Endothelial cell of umbilical vein (primary cell): ENCODE results near the gene ENO4. TPM values are rescaled to one million over a fixed set of nuclear protein-coding genes. Genes with fewer than 3 reads are reported as not detected.

Experiments used
- BruUV-seq: library from RNA; stranded (reverse); fragments of 400-500 nt; replicated peaks from 2 replicates; lab custom pipeline; 2021; lab: Mats Ljungman, UMichigan
- CTCF ChIA-PET: fragments of 300-600, 350-600 bp; sonication (Branson Sonifier 250); formaldehyde crosslinking; loops from one replicate; lab custom pipeline; 2021; ENCODE audit warnings: antibody characterized with exemption, inconsistent platforms; lab: Charles Lee
- POLR2A ChIA-PET: fragments of 300-600, 350-600 bp; sonication (Branson Sonifier 250); formaldehyde crosslinking; loops from one replicate; lab custom pipeline; 2021; ENCODE audit warnings: antibody characterized with exemption, inconsistent platforms; lab: Charles Lee
- DNase-seq: peaks from one replicate; pipeline ENCODE4 v3.0.0-alpha.2; 2011; ENCODE audit warnings: low read depth, low spot score
- FAIRE-seq: peaks from 2 replicates; lab custom pipeline; 2011; peaks lifted over from hg19 to GRCh38; lab: Jason Lieb, UNC
- H2AFZ ChIP-seq: 2 replicates; pipeline ENCODE4 v1.6.0; 2012; ENCODE audit warnings: low read depth, low read length, control low read depth, inconsistent platforms
- H3K27ac ChIP-seq: 2 replicates; pipeline ENCODE4 v1.5.1; 2011; ENCODE audit warnings: low read depth, mild to moderate bottlenecking, control low read depth, low read length, moderate library complexity; ENCODE audit not compliant: insufficient read depth
- H3K27me3 ChIP-seq, 2 experiments: 2 replicates each; pipeline versions ENCODE4 v1.6.0 to v1.6.1; 2011; ENCODE audit warnings: low read length in 2 of 2, mixed read lengths in 1 of 2; ENCODE audit not compliant: control insufficient read depth in 2 of 2, insufficient read depth in 2 of 2
- H3K36me3 ChIP-seq, 2 experiments: 2 replicates in 1 of 2; 3 replicates in 1 of 2; pipeline ENCODE4 v1.5.1; 2011; ENCODE audit warnings: low read length in 2 of 2, mild to moderate bottlenecking in 1 of 2, moderate library complexity in 1 of 2; ENCODE audit not compliant: control insufficient read depth in 2 of 2, insufficient read depth in 2 of 2; ENCODE audit errors: extremely low read depth in 1 of 2
- H3K4me1 ChIP-seq: 3 replicates; pipeline ENCODE4 v1.5.1; 2011; ENCODE audit warnings: mild to moderate bottlenecking, low read length; ENCODE audit not compliant: control insufficient read depth, insufficient read depth; ENCODE audit errors: extremely low read depth
- H3K4me2 ChIP-seq: 2 replicates; pipeline ENCODE4 v1.6.1; 2011; ENCODE audit warnings: low read length, control low read depth, mixed read lengths; ENCODE audit not compliant: insufficient read depth
- H3K4me3 ChIP-seq, 3 experiments: fragments of 200-600 bp in 1 of 3; sonication (generic), shearing (Covaris generic) in 1 of 3; replicated peaks in 1 of 3; 2 replicates each; pipeline ENCODE4 v1.5.1; 2011 to 2016; ENCODE audit warnings: control low read depth in 3 of 3, low read length in 3 of 3, mild to moderate bottlenecking in 2 of 3, inconsistent platforms in 1 of 3, low read depth in 1 of 3, moderate library complexity in 1 of 3; ENCODE audit not compliant: insufficient read depth in 1 of 3
- H3K79me2 ChIP-seq: 2 replicates; pipeline ENCODE4 v1.6.0; 2012; ENCODE audit warnings: low read length, inconsistent platforms; ENCODE audit not compliant: control insufficient read depth, insufficient read depth
- H3K9ac ChIP-seq: replicated peaks from 2 replicates; pipeline ENCODE3; 2011; ENCODE audit warnings: low read length, control low read depth; ENCODE audit not compliant: insufficient read depth; ENCODE audit errors: extremely low read depth
- H3K9me1 ChIP-seq: replicated peaks from 3 replicates; pipeline ENCODE4 v1.6.0; 2011; ENCODE audit warnings: mild to moderate bottlenecking, low read length; ENCODE audit not compliant: control insufficient read depth, insufficient read depth; ENCODE audit errors: extremely low read depth
- H3K9me3 ChIP-seq: replicated peaks from 2 replicates; pipeline ENCODE4 v1.5.1; 2012; ENCODE audit warnings: low read length, inconsistent platforms; ENCODE audit not compliant: control insufficient read depth, insufficient read depth
- H4K20me1 ChIP-seq: replicated peaks from 2 replicates; pipeline ENCODE3; 2011; ENCODE audit warnings: mild to moderate bottlenecking, low read length; ENCODE audit not compliant: control insufficient read depth, insufficient read depth; ENCODE audit errors: extremely low read depth
- CTCF ChIP-seq, 2 donors: IDR thresholded peaks; 1 replicate in 1 of 2; 2 replicates in 1 of 2; pipeline ENCODE4 v1.5.1; 2011; ENCODE audit warnings: low read length in 2 of 2, mild to moderate bottlenecking in 2 of 2, moderate library complexity in 2 of 2, control low read depth in 1 of 2, inconsistent platforms in 1 of 2, low read depth in 1 of 2; ENCODE audit not compliant: insufficient read depth in 1 of 2; ENCODE audit errors: extremely low read depth in 1 of 2
- EZH2 ChIP-seq: IDR thresholded peaks from 2 replicates; pipeline ENCODE4 v1.6.1; 2012; ENCODE audit warnings: borderline replicate concordance, low read depth, mild to moderate bottlenecking, moderate library complexity, low read length, inconsistent platforms; ENCODE audit not compliant: severe bottlenecking
- FOS ChIP-seq: IDR thresholded peaks from 2 replicates; pipeline ENCODE4 v1.6.1; 2011; ENCODE audit warnings: mild to moderate bottlenecking, low read length, moderate library complexity, borderline replicate concordance; ENCODE audit not compliant: insufficient read depth
- GATA2 ChIP-seq: IDR thresholded peaks from 2 replicates; pipeline ENCODE4 v1.7.0; 2011; ENCODE audit warnings: low read depth, mild to moderate bottlenecking, moderate library complexity, mixed read lengths, low read length; ENCODE audit not compliant: insufficient read length, insufficient read depth
- JUN ChIP-seq: IDR thresholded peaks from 2 replicates; pipeline ENCODE4 v1.6.1; 2011; ENCODE audit warnings: borderline replicate concordance, low read depth; ENCODE audit not compliant: insufficient read length, insufficient read depth
- MAX ChIP-seq: IDR thresholded peaks from 2 replicates; pipeline ENCODE4 v1.6.1; 2011; ENCODE audit not compliant: insufficient read depth, insufficient read length
- MYC ChIP-seq: IDR thresholded peaks from one replicate; pipeline ENCODE4 v1.6.1; 2011; ENCODE audit warnings: mild to moderate bottlenecking, low read depth, low read length
- POLR2A ChIP-seq: IDR thresholded peaks from 2 replicates; pipeline ENCODE4 v1.6.1; 2012; ENCODE audit warnings: low read depth, mild to moderate bottlenecking, control low read depth, low read length
- POLR2AphosphoS5 ChIP-seq: IDR thresholded peaks from 2 replicates; pipeline ENCODE4 v1.6.1; 2012; ENCODE audit warnings: low read depth, mild to moderate bottlenecking, control low read depth, low read length, moderate library complexity; ENCODE audit not compliant: insufficient read depth
- dilution Hi-C: fragments of 300-500 bp; cut with MboI; formaldehyde crosslinking; loops from one replicate; pipeline ENCODE4 v1.15.0; 2019; ENCODE audit warnings: low sequenced_read_pairs; ENCODE audit not compliant: extremely low pct_ligation_motif_present
- intact Hi-C: fragments of 100-400 bp; cut with micrococcal nuclease; formaldehyde crosslinking; loops from one replicate; pipeline ENCODE4 v1.10.0; 2022
- polyA plus RNA-seq, 4 experiments: library from polyadenylated mRNA; depleted of rRNA in 3 of 4; stranded (reverse) in 3 of 4; unstranded in 1 of 4; fragments of >200 nt; gene quantifications; 2 replicates each; pipeline versions ENCODE4 v1.2.1 to v1.2.3, GENCODE V29; 2011 to 2012; ENCODE audit warnings: missing spikeins in 1 of 4
- total RNA-seq: library from RNA; stranded (reverse); gene quantifications from 2 replicates; pipeline ENCODE4 v1.2.3, GENCODE V29; 2021

ENO4 gene
- total and polyA plus RNA-seq, 2 donors (not counting 3 experiments of a cell fraction or from before 2014, with no cell fraction given): 0.08 TPM; not detected in 1

- POLR2A ChIA-PET: no interaction called here
Measured at GRCh38 chr10:116811691-116812090, 37.6 kb upstream of the ENO4 start.

More at GRCh38 chr10:116811691-116812090, 37.6 kb upstream of the ENO4 start:
- H3K4me1 ChIP-seq: no peaks in the 10 kb centered on the region
- intact Hi-C loops (no loop called here), dilution Hi-C loops (loop anchor here (25.0 kb wide), 1 partner anchor 351 kb away; no protein-coding TSS in a partner anchor)
- CTCF ChIA-PET: interaction anchor here (1.3 kb wide), 1 partner anchor 356 kb away, joined by 3 read pairs; no protein-coding TSS in a partner anchor
- H3K27me3 ChIP-seq: no peaks in the 10 kb centered on the region
- no peak for FAIRE-seq
- no peaks in the 10 kb centered on the region for H3K9me1 ChIP-seq
- H3K4me3 ChIP-seq: no peak overlapping the region
- TF ChIP-seq CTCF (IDR thresholded peaks at IDR 0.05; ENCODE audit: extremely low read depth in 1 of 2, insufficient read depth in 1 of 2, low read depth in 1 of 2, low read length in 2 of 2) (no peak), MAX (no peak), FOS (no peak), POLR2AphosphoS5 (no peak), GATA2 (no peak), JUN (no peak), POLR2A (no peak), EZH2 (no peak), MYC (no peak)
- no peaks in the 10 kb centered on the region for H3K79me2 ChIP-seq
- H2AFZ ChIP-seq: no peak overlapping the region
- DNase-seq: no peak
- no peaks in the 10 kb centered on the region for H4K20me1 ChIP-seq
- H3K27ac ChIP-seq: no peak overlapping the region
- no peak overlapping the region for H3K4me2 ChIP-seq
- BruUV-seq: no TSS peak
- H3K9ac ChIP-seq: no peak overlapping the region
- no peaks in the 10 kb centered on the region for H3K36me3 ChIP-seq
- H3K9me3 ChIP-seq: no peaks in the 10 kb centered on the region
